GM20000 (cell line): ENCODE results near the gene ELL2.

Experiments used
- DNase-seq: peaks from one replicate; pipeline ENCODE4 v3.0.0; 2012; ENCODE audit warnings: low spot score
- CTCF ChIP-seq: IDR thresholded peaks from 2 replicates; pipeline ENCODE4 v1.5.1; 2012; ENCODE audit warnings: mild to moderate bottlenecking, control low read depth; ENCODE audit errors: extremely low read depth, missing control alignments

ELL2 gene

GRCh38 chr5:95959888-95960666, 1.6 kb downstream of the ELL2 start:
- no peak for DNase-seq
- no peak for TF ChIP-seq CTCF

- DNase-seq, result peak; percentile 15
- no peak for TF ChIP-seq CTCF
Measured at GRCh38 chr5:95959051-95959887, 2.4 kb downstream of the ELL2 start.

GRCh38 chr5:95958310-95959014, 3.2 kb downstream of the ELL2 start:
- DNase-seq, result no peak
- TF ChIP-seq CTCF, result no peak

- peak; percentile 16 for DNase-seq
- no peak for TF ChIP-seq CTCF
Measured at GRCh38 chr5:95957561-95958203, 4.0 kb downstream of the ELL2 start.

GRCh38 chr5:95956900-95957293, 4.8 kb downstream of the ELL2 start:
- TF ChIP-seq CTCF, result no peak

GRCh38 chr5:95956021-95956899, 5.4 kb downstream of the ELL2 start:
- no peak for DNase-seq
- TF ChIP-seq CTCF, result no peak

More at GRCh38 chr5:95956900-95957293, 4.8 kb downstream of the ELL2 start:
- DNase-seq, result no peak
